ENCODE data around the gene LRCOL1.

Gene LRCOL1

GRCh38 chr12:132581348-132582057 is 28.9 kb downstream of the LRCOL1 start:
- DNase-seq, result no peak

GRCh38 chr12:132580701-132581292 is 29.6 kb downstream of the LRCOL1 start:
- DNase-seq, result no peak

GRCh38 chr12:132579744-132580143 is 30.6 kb downstream of the LRCOL1 start:
- DNase-seq, result no peak

GRCh38 chr12:132578826-132579225 is 31.6 kb downstream of the LRCOL1 start:
- no peak for DNase-seq

- no peak for DNase-seq
These were observed 32.3 kb downstream of the LRCOL1 start for GRCh38 chr12:132578118-132578517.

GRCh38 chr12:132577191-132577920 is 33.0 kb downstream of the LRCOL1 start:
- no peak for DNase-seq

GRCh38 chr12:132576701-132577100 is 33.7 kb downstream of the LRCOL1 start:
- no peak for DNase-seq

- no peak for DNase-seq
These were observed 34.7 kb downstream of the LRCOL1 start for GRCh38 chr12:132575661-132576060.

- DNase-seq, result no peak
These were observed 35.9 kb downstream of the LRCOL1 start for GRCh38 chr12:132574271-132574996.

- no peak for DNase-seq
These were observed 37.3 kb downstream of the LRCOL1 start for GRCh38 chr12:132572801-132573760.

- DNase-seq, result no peak
These were observed 38.3 kb downstream of the LRCOL1 start for GRCh38 chr12:132572106-132572505.

- DNase-seq, result no peak
These were observed 38.8 kb downstream of the LRCOL1 start for GRCh38 chr12:132571598-132571997.

GRCh38 chr12:132571051-132571450 is 39.3 kb downstream of the LRCOL1 start:
- DNase-seq, result no peak

- no peak for DNase-seq
These were observed 39.7 kb downstream of the LRCOL1 start for GRCh38 chr12:132570635-132571034.

GRCh38 chr12:132569856-132570480 is 40.4 kb downstream of the LRCOL1 start:
- no peak for DNase-seq

GRCh38 chr12:132568826-132569480 is 41.4 kb downstream of the LRCOL1 start:
- no peak for DNase-seq

GRCh38 chr12:132568301-132568700 is 42.1 kb downstream of the LRCOL1 start:
- DNase-seq, result no peak

GRCh38 chr12:132566516-132567131 is 43.8 kb downstream of the LRCOL1 start:
- no peak for DNase-seq

- DNase-seq, result no peak
These were observed 45.0 kb downstream of the LRCOL1 start for GRCh38 chr12:132565365-132565764.

- DNase-seq, result no peak
These were observed 46.5 kb downstream of the LRCOL1 start for GRCh38 chr12:132563911-132564310.

Measured in suppressor macrophage treated with lipopolysaccharide for 4 hours (primary cell).